ENCODE data around the gene LRRC27.

LRRC27 gene

DNA sequence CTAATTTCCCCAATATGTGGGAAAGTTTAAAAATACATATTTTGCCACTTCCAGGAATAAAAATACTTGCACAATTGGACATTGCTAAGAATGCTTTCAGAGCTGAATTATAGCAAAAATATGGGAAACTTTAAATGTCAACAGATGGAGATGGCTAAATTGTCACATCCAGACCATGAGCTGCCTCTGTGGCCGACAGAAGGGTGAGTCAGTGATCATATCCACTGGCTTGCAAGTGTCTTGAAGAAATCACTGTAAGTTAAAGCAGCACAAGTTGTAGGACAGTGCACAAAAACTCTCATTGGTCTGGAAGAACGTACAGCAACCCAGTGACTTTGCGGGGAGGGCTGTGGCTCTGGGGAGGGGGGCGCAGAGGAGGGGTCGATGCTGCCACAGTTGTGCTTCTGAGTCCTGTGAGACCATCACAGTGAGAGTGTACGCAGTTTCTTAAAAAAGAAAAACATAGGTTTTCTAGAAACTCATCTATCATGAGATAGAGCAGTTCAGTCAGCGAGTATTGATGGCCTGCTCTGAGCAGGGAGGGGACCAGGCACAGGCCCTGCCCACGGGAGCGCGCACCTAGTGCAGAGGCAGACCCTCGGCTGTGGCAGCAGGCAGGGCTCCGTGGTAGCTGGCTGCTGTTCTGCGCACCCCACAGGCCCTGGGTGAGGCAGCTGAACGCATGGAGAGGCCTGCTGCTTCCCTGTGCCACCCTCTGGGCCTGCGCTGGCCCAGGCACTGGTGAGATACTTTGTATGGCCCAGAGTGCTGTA lies 25.5 kb downstream of the LRRC27 start:
- no peak for DNase-seq (ENCODE audit: low read depth)

DNA sequence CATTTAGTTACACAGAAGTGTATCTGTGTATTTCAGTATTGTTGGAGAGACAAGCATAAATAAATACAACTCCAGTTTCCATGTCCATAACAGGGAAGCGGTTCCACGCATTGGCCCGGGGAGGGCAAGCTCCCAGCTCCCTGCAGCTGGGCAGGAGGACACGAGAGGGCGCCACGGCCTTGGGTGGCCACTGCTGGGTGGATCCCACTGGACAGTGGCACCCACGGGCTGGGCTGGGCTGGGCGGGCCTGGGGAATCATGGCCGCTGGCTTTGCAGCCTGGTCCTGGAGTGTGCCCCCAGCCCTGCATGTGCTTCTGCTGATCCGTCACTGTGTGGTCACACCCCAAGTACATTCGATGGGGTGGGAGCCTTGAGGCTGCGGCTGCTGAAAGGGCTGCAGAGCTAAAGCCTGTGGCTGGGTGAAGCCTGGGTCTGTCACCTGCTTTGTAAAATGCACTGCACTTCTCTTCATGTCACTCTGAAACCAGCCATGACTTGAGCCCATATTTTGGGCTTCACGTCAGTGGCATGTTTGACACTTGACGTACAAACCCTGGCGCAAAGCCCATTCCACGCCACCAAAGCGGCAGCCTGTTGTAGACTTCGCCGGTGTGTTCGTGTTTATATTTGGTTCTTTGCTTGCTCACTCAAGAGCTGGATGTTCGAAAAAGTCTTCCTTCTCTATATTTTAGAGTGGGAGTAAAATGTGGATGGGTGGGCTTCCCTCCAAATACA lies 27.5 kb downstream of the LRRC27 start:
- DNase-seq (ENCODE audit: low read depth), result no peak

DNA sequence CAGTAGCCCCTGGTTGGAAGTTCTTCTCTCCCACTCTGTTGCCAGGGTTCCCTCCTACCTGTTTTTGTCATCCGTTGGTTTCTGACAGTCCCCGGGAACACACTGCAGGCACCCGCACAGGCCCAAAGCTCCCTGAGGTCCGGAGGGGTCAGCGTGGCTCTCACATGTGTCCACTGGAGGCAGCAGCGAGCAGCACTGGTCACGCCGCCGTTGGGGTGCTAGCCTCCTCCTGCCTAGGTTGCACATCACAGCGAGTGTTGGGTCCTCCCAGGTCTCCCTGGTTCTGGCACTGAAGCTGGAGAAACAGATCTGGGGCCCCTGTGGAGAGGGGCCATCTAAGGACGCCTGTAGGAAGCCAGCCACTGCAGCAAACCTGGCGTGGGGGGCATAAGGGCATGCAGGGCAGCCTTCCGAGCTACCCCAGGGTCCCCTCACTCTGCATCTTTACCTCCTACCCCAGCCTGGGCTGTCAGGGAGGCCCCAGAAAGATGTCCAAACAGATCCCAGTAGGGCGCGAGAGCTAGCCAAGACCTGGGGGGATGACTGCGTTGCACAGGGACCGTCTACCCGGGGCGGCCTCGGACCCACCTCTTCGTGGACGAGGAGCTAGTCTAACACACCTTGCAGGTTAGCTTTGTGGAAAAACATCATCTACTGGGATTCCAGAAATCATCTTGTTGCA lies 28.9 kb downstream of the LRRC27 start:
- DNase-seq (ENCODE audit: low read depth), result no peak

DNA sequence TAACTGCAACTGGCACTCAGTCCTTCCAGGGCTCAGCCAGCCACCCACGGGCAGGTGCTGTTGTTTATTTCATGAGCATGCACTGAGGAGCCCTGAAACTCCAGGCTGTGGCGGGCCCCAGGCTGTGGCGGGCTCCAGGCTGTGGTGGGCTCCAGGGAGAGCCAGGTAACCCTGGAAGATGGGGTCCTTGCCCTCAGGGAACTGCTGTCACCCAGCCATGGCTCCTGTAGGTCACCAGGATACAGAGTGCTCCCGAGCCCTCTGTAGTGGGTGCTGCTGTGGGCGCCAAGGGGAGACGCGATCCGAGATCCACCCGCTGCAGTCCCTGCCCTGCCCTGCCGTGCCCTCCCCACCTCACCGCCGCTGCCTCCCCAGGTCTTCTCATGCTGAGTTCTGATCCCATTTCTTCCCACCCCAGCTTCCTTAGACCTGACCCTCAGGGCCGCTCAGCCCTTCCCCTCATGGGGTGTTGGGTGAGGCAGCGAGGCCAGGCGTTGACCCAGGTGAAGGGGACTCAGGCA lies 29.6 kb downstream of the LRRC27 start:
- DNase-seq (ENCODE audit: low read depth), result no peak

DNA sequence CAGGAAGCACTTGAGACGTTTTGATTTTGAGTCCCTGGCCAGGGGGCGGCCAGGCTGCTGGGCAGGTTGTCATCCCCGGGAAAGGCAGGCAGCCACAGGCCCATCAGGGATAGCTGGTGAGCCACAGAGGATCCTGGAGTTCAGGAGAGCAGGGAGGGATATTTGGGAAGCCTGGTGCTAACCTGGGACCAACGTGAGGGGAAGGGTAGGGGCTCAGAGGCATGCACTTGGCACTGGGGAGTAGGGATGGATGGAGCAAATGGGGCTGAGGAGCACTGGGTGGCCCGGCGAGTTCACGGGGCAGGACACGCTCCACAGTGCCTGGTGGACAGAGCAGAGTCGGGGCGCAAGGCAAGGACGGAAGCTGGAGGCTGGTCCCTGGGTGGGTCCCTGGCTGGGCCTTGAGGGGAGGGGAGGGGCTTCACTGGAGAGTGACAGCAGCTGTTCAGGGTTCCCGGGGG lies 30.2 kb downstream of the LRRC27 start:
- no peak for DNase-seq (ENCODE audit: low read depth)

DNA sequence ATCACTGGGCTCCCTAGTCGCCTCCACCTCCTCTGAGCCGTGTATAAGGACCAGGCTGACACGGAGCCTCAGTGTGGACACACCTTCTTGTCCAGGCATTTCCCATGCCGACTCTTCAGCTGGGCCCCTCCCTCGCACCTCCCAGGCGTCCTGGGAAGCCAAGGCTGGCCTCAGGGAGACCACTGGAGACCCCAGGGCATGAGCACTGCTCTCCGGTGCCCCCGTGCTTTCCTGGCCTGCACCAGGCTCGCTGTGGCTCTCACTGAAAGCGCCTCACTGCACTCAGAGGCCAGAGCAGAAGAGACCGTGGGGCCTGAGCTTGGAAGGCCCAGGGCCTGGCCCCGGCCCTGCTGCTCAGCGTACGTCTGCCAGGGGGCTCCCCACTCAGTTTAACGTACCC lies 31.4 kb downstream of the LRRC27 start:
- no peak for DNase-seq (ENCODE audit: low read depth)

DNA sequence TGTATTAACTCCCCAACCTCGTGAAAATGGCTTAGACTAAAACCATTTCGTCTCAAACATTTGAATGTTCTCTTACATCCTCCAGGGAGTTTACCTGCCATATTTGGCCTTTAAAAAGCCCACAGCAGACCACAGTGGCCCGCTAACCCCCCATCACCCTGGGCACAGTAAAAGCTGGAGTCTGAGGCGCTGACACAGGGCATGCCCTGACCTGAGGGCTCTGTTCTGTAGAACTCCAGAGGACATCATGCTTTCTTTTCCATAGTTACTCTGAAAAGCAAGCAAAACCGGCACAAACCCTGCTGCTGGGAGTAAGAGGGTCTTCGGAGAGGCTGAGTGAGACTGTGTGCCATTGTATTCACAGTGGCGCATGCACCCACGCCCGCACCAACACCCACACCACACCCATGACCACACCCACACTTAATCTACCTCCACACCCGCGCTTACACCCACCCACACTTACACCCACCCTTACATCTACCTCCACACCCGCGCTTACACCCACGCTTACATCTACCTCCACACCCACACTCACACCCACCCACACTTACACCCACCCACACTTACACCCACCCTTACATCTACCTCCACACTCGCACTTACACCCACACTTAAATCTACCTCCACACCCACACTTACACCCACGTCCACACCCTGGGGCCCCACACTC lies 32.1 kb downstream of the LRRC27 start:
- no peak for DNase-seq (ENCODE audit: low read depth)

DNA sequence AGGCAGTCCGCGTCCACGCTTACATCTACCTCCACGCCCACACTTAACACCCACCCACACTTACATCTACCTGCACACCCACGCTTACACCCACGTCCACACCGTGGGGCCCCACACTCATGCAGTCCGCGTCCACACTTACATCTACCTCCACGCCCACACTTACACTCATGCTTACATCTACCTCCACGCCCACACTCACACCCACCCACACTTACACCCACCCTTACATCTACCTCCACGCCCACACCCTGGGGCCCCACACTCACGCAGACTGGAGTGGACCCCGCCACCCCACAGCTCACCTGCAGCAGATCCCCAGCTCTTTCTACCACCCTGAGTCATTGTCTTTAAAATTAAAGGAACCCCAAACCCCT lies 32.6 kb downstream of the LRRC27 start:
- no peak for DNase-seq (ENCODE audit: low read depth)

DNA sequence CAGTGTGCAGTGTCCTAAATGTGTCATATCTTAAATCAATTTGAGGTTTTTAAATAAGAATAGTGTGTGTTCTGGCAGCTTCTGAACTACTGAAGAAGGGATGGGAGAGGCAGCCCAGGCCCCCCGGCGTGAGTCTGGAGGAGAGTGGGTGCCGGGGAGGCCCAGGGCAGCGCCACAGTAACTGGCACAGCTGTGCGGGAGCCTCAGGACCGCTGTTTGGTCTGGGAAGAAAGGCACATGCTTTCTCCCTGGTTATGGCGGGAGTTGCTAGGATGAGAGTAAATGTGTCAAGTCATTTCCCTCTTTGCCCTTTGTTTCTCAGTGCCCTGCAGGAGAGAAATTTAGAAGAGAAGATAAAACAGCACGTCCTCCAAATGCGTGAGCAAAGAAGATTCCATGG lies 33.1 kb downstream of the LRRC27 start:
- no peak for DNase-seq (ENCODE audit: low read depth)

DNA sequence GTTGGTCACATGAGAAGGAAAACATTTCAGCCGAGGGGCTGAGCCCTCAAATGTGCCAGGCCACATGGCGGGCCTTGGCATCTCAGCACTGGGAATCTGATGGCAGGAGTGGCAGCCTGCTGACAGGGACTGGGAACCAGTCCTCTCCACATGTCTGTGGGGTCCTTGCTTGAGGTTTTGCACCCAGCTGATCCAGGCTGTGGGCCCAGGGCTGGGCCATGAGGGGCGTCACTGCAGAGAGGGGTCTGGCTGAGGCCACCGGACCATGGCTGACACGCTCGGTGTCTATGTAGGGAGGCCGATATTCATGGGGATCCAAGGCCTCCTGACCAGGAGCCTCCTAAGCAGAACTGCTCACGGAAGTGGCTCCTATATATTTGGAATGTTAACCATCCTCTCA lies 34.0 kb downstream of the LRRC27 start:
- no peak for DNase-seq (ENCODE audit: low read depth)

DNA sequence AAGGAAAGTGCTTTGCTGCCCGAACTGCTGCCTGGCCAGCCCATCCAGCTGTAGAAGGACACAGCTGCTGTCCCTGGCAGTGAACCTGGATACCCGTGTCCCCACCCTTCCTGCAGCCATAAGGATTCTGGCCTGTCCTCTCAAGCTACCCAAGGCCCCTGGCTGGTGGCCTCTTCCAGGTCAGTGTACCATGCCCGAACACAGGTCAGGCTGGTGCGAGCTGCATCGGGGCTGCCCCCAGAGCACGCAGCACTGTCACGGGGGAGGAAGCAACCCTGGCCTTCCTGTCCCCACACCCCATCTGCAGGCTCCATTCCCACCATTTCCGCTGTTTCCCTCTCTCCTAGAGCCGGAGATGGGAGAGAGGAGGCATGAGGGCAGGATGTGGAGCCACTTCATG lies 34.5 kb downstream of the LRRC27 start:
- no peak for DNase-seq (ENCODE audit: low read depth)

DNA sequence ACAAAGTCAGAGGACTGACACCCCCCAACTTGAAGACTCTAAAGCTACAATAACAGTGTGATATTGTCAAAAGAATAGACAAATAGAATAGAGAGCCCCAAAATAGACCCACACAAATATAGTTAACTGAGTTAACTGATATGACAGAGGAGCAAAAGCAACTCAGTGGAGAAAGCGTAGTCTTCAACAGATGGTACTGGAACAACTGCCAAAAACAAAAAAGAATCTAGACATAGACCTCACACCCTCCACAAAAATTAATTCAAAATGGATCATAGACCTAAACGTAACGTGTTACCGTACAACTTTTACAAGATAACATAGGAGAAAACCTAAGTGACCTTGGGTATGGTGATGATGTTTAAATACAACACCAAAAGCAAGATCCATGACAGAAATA lies 36.4 kb downstream of the LRRC27 start:
- no peak for DNase-seq (ENCODE audit: low read depth)

DNA sequence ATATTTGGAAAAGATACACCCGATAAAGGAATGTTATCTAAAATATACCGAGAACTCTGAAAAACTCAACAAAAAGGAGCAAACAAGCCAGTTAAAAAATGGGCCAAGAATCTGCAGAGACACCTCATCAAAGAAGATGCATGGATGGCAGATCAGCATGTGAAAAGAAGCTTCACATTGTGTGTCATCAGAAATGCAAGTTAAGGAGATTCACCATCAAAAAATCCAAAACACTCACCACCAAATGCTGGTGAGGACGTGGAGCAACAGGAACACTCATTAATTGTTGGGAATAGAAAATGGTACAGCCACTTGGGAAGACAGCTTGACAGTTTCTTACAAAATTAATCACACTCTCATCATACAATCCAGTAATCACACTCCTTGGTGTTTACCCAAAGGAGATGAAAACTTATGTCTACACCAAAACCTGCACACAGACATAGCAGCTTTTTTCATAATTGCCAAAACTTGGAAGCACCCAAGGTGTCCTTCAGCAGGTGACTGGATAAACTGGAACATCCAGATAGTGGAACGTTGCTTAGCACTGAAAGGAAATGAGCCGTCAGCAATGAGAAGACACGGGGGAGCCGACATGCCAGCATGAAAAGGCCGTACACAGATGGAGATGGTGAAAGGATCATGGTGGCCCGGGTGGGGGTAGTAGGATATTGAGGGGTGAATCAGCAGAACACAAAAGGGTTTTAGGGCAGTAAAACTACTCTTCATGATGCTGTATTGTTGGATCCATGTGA lies 37.1 kb downstream of the LRRC27 start:
- DNase-seq (ENCODE audit: low read depth), result no peak

DNA sequence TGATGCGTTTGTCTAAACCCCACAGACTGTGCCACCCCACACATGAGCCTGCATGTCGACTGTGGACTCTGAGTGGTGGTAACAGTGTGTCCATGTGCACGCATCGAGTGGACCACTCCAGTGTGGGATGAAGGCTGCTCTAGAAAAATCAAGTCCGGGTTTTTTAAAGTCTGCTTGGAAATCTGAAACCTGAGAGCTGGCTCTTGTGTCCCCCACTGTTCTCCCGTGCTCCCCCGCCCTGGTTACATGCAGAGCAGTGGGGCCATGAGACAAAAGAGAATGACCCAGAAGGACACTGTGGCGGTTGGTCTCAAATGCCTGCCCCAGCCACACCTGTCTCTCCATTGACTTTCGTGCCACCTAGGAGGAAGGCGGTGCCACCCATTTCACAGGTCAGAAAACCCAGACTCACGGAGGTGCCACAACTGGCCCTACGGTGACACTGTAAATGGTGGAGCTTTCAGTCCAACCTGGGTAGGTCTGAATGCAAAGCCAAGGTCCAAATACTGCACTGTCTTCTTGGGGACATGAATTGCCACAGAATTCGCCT lies 37.7 kb downstream of the LRRC27 start:
- no peak for DNase-seq (ENCODE audit: low read depth)

DNA sequence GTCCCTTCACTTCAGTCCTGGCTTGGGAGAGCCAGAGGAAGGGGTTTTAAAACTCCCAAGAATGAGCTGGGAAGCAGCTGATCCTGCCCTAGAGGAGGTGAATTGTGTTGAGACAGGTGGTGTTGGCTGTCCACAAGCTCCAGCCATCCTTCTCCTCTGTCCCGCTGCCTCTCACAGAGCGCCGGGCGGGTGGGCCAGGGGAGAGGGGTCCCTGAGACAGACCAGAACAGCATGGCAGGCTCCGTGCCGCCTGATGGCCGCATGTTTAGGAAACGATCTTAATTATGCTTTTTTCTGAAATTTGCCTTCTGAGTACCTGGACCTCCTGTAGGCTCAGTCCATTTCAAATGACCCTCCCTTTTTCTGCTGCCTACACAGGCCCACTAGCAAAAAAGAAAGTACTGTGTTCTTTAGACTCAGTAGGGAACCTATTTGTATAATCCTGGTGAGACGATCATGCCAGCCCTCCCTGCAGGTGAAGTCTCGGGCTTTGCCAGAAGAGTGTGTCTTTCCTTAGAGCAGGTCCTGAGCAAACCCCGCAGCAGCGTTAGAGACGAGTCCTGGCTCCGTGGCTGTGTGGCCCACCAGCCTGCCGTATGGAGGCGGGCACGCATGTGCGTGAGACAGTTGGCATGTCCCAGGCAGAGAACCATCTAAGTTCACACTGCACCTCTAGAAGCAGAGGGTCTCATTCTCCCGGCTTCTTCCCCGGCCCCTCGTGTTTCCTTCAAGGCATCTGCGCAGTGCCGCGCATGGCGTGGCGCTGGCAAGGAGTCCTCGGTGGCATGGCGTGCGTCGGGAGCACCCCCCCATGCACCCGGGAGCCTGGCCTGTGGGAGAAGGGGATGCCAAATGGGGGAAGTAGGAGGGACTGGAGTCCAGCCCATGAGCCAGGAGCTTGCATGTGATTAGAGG lies 38.7 kb downstream of the LRRC27 start:
- no peak for DNase-seq (ENCODE audit: low read depth)

DNA sequence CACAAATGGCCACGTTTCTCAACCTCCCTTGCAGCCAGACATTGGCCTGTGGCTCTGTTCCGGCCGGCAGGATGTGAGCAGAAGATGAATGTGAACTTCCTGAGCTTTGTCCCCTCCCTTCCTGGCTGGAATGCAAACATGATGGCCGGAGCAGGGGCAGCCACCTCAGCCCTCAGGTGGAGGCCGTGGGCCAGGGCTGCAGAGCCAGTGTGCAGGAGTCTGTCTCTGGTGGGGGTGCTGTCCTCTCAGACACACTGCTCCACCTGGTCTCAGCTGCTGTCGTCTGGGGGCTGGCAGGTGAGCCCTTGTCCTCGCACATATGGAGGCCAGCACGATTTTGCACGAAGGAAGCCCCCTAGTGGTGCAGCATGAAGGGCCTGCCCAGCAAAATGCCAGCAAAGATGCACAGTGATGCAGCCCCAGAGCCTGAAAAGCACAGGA lies 39.7 kb downstream of the LRRC27 start:
- DNase-seq (ENCODE audit: low read depth), result no peak

DNA sequence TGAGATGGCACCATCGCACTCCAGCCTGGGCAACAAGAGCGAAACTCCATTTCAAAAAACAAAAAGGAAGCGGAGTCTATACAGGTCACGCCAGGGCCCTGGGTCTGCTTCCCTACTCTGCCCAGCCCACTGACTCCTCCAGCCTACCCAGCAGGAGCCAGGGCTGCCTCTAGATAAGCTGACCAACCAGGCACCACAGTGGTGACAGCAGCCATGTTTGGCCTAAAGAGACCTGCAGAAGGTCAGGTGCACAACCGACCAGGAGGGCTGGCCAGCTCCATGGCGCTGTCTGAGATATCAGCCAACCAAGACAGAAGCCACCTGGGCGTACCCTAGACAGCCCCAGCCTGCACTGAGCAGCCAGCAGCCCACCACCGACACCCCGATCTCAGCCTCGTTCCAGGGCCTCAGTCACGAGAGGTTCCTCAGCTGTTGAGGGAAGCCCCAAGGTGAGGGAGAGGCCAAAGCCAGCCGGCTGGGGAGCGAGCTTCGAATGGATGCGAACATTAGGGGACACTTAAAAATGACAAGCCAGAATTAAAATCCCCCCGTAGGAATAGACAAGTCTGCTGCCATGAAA lies 40.6 kb downstream of the LRRC27 start:
- DNase-seq (ENCODE audit: low read depth), result no peak

DNA sequence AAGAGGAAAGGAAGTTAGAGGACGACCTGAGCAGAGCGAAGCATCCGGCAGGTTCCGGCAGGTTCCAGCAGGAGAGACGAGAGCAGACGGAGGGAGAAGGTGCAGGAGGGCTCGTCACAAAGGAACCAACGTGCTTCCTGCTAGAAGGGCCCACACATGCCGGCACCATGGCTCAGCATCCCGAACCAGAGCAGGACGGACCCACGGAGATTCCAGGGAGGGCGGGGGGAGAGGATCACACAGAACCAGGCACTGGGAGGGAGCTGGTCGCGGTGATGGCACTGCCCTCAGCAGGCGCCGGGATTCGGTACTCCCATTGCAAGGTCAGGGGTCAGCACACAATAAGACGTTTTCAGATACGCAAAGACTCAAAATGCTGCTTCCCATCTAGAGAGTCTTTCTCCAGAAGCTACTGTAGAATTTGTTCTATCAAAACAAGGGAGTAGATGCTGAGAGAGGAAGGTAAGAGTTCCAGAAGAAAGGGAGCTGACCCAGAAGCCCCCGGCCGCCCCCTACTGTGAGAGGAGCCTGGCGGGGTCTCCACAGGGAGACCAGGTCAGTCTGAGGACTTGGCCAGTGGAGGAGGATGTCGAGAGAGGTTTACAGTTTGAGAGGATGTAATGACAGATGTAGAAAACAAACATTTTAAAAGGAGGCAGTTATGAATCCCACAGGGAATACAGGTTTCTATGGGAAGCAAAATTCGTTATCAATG lies 41.4 kb downstream of the LRRC27 start:
- DNase-seq (ENCODE audit: low read depth), result no peak

DNA sequence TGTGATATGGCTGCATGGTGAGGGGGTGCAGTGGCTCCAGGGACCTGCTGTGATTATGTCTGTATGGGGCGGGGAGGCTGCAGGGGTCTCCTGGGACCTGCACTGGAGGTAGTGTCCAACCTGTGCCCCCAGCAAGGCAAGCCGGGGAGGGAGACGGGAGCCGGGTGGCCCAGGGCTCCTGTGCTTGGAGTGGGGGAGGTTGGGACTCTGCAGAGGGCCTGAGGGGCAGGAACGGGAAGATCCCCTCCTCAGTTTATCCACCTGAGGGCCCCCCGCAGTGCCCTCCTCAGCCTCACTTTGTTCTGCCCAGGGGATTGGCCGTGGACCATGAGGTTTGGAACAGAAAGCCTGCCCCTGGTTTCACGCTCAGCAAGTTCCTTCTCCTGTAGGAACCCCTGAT lies 42.2 kb downstream of the LRRC27 start:
- no peak for DNase-seq (ENCODE audit: low read depth)

Measured in stimulated activated CD8-positive, alpha-beta memory T cell treated with anti-CD3 and anti-CD28 coated beads, Interleukin-12 subunit alpha, Interleukin-12 subunit beta, amount 100 ng/mL, for 4 hours (primary cell).